ENCODE measurements around the gene MCF2L2. TPM values are rescaled to one million over a fixed set of nuclear protein-coding genes. Genes with fewer than 3 reads are reported as not detected.

Gene MCF2L2
- total RNA-seq, 1 donor from 2014 or later = 0.62 TPM

DNA sequence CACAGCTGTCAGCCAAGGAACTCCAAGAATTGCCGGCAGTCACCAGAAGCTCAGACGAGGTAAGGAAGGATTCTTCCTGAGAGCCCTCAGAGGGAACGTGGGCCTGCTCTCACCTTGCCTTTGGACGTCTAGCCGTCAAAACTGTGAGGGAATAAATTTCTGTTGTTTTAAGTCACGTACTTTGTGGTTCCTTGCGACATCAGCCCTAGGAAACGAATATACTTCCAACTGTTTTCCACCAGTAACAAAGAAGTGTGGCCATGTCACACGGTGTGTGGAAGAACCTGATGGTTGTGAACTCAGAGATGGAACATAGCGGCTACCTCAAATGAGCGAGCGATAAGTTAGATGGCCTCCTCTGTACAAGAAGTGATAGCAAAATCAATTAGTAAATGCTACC, 216.3 kb downstream of the MCF2L2 start:
- Histone ChIP-seq H3K36me3 (no peaks in the 10 kb centered on the region), H3K9me3 (no peaks in the 10 kb centered on the region), H3K4me1 (peaks cover 12% of the 10 kb centered on the region), H3K27me3 (ENCODE audit: low read depth) (no peaks in the 10 kb centered on the region), H3K4me3 (no peak overlapping the region), H3K27ac (peak overlapping the region; percentile 28)
- no peak for ATAC-seq
- intact Hi-C loops (cut with DNase I) = no loop called here
- no peak for DNase-seq
- TF ChIP-seq, protein P1, sequence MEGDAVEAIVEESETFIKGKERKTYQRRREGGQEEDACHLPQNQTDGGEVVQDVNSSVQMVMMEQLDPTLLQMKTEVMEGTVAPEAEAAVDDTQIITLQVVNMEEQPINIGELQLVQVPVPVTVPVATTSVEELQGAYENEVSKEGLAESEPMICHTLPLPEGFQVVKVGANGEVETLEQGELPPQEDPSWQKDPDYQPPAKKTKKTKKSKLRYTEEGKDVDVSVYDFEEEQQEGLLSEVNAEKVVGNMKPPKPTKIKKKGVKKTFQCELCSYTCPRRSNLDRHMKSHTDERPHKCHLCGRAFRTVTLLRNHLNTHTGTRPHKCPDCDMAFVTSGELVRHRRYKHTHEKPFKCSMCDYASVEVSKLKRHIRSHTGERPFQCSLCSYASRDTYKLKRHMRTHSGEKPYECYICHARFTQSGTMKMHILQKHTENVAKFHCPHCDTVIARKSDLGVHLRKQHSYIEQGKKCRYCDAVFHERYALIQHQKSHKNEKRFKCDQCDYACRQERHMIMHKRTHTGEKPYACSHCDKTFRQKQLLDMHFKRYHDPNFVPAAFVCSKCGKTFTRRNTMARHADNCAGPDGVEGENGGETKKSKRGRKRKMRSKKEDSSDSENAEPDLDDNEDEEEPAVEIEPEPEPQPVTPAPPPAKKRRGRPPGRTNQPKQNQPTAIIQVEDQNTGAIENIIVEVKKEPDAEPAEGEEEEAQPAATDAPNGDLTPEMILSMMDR (IDR thresholded peaks at IDR 0.05) = no peak

DNA sequence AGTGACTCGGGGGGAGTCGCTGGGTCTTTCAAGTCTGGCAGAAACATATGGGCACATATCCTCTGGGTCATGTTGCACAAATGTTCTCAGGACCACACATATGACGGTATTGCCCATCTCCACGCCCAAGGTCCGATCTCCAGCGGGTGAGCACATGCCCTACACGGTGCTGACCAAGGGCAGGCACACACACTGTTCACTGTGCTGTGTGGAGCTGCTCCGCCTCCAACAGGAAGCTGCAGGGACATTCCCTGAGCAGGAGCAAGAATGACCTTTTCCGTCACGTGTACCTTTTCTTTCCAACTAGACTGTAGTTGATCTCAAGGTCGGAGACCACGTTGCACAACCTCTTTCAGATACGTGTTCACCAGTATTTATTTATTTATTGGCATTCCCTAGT, 217.1 kb downstream of the MCF2L2 start:
- intact Hi-C loops (cut with DNase I) = no loop called here

DNA sequence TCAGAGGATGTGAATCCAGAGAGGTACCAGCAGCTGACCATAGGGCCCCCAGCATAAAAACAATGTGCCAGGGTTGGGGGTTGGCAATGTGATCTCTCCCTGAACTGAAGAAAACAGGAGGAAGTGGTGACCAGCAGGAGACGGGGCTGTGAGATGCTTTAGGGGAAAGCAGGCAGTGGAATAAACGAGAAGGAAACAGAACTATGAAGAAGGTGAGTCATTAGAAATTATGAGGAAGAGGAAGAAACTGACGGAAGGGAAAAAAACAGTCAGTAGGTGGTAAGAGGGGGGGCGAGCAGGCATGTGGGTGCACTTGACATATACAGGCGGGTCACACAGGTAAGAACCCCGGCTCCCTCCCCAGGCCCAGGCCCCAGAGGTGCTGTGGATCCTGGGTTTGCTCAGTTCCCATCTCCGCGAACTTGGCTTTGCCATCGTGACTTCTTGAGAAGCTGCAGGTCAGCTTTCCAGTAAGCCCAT, 217.5 kb downstream of the MCF2L2 start:
- peak; percentile 61 for DNase-seq

More for the DNA sequence above, 217.1 kb downstream of the MCF2L2 start:
- DNase-seq (peak; percentile 61), ATAC-seq (peak; percentile 78 to 83)
- Histone ChIP-seq H3K4me3 (no peak overlapping the region), H3K4me1 (peaks cover 12% of the 10 kb centered on the region), H3K27ac (peak overlapping the region; percentile 76), H3K9me3 (no peaks in the 10 kb centered on the region), H3K36me3 (no peaks in the 10 kb centered on the region), H3K27me3 (ENCODE audit: low read depth) (no peaks in the 10 kb centered on the region)
- TF ChIP-seq, protein P1 (IDR thresholded peaks at IDR 0.05) = no peak

DNA sequence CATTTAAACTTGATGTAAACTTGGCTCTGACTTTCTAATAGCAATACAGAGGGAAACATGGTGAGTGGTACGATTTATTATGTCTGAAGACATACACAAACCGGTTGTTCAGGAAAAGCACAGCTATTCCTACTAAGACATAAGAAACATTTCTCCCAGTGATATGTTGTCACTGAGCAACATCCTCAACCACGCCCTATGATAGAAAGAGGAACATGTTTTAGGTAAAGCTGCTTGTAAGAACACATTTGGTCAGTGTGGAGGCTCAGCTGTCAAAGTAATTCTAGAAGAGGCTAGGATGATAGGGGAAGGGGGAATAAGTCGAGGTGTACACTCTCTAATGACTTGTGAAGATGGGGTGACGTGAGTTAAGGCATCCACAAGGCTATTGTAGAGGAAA, 218.1 kb downstream of the MCF2L2 start:
- TF ChIP-seq, protein P1 (IDR thresholded peaks at IDR 0.05) = no peak
- Histone ChIP-seq H3K4me3 (no peak overlapping the region), H3K4me1 (peaks cover 12% of the 10 kb centered on the region), H3K27me3 (ENCODE audit: low read depth) (no peaks in the 10 kb centered on the region), H3K27ac (peak overlapping the region; percentile 76), H3K36me3 (no peaks in the 10 kb centered on the region), H3K9me3 (no peaks in the 10 kb centered on the region)
- intact Hi-C loops (cut with DNase I) = no loop called here
- no peak for DNase-seq
- peak; percentile 51 to 55 for ATAC-seq

More for the DNA sequence above, 217.5 kb downstream of the MCF2L2 start:
- peak overlapping the region; percentile 76 for H3K27ac ChIP-seq
- intact Hi-C loops (cut with DNase I) = no loop called here
- no peaks in the 10 kb centered on the region for H3K9me3 ChIP-seq
- TF ChIP-seq, protein P1 (IDR thresholded peaks at IDR 0.05) = no peak
- H3K27me3 ChIP-seq (ENCODE audit: low read depth) = no peaks in the 10 kb centered on the region
- H3K36me3 ChIP-seq = no peaks in the 10 kb centered on the region
- H3K4me3 ChIP-seq = no peak overlapping the region
- peak; percentile 62 to 67 for ATAC-seq
- peaks cover 12% of the 10 kb centered on the region for H3K4me1 ChIP-seq

DNA sequence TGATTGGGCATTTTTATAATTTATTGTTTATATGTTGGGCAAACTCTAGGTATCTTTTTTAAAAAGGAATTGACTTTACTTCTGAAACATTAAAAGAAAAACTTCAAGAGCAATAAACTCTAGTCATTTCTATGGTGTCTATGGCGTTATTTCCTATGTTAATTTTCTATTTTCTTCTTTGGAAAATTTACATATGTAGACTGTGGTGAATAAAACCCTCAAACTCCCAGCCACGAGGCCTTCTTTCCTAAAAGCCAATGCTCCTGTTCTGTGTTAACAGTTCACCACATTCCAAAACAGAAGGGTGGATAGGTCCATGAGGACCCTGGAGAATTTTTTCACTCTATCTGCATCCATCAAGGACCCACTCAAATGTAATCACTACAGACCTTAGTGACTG, 219.6 kb downstream of the MCF2L2 start:
- no peaks in the 10 kb centered on the region for H3K27me3 ChIP-seq (ENCODE audit: low read depth)
- H3K4me1 ChIP-seq = peaks cover 12% of the 10 kb centered on the region
- H3K4me3 ChIP-seq = no peak overlapping the region
- intact Hi-C loops (cut with DNase I) = no loop called here
- DNase-seq (no peak), ATAC-seq (no peak)
- TF ChIP-seq, protein P1 (IDR thresholded peaks at IDR 0.05) = no peak
- H3K9me3 ChIP-seq = no peaks in the 10 kb centered on the region
- no peaks in the 10 kb centered on the region for H3K36me3 ChIP-seq
- no peak overlapping the region for H3K27ac ChIP-seq
